GM23338 (cell line): Measurements from ENCODE around the gene NEMP2. TPM values are rescaled to one million over a fixed set of nuclear protein-coding genes. Genes with fewer than 3 reads are reported as not detected.

Experiments
- ATAC-seq: fragments of 200-7000 bp; cut with Tn5 transposase; 3 replicates; pipeline ENCODE4 v1.9.1; 2020
- DNase-seq: peaks from one replicate; pipeline ENCODE4 v3.0.0-alpha.2; 2015; ENCODE audit warnings: low spot score
- H2AFZ ChIP-seq: fragments of 200-600 bp; sonication (generic); 2 replicates; pipeline ENCODE4 v1.8.0; 2016; ENCODE audit warnings: antibody characterized with exemption, mild to moderate bottlenecking, moderate library complexity
- H3F3A ChIP-seq: fragments of 200-600 bp; sonication (generic); replicated peaks from 2 replicates; pipeline ENCODE4 v1.8.0; 2017; ENCODE audit warnings: antibody characterized with exemption, mixed run types, low read depth
- H3K27ac ChIP-seq: fragments of 200-600 bp; sonication (generic); 2 replicates; pipeline ENCODE4 v1.6.1; 2016; ENCODE audit warnings: low read depth
- H3K27me3 ChIP-seq: fragments of 200-600 bp; sonication (generic); 2 replicates; pipeline ENCODE4 v1.8.0; 2016; ENCODE audit warnings: mild to moderate bottlenecking, mixed run types, moderate library complexity; ENCODE audit not compliant: insufficient read depth
- H3K36me3 ChIP-seq: fragments of 200-600 bp; sonication (generic); 2 replicates; pipeline ENCODE4 v1.8.0; 2016; ENCODE audit warnings: mild to moderate bottlenecking; ENCODE audit not compliant: insufficient read depth
- H3K4me1 ChIP-seq: fragments of 200-600 bp; sonication (generic); 2 replicates; pipeline ENCODE4 v1.8.0; 2016; ENCODE audit warnings: mild to moderate bottlenecking, moderate library complexity; ENCODE audit not compliant: insufficient read depth
- H3K4me2 ChIP-seq: fragments of 200-600 bp; sonication (generic); 2 replicates; pipeline ENCODE4 v1.7.1; 2017; ENCODE audit warnings: mixed run types
- H3K4me3 ChIP-seq: fragments of 200-600 bp; sonication (generic); 2 replicates; pipeline ENCODE4 v1.6.1; 2016; ENCODE audit warnings: mixed run types
- H3K79me2 ChIP-seq: fragments of 200-600 bp; sonication (generic); replicated peaks from 2 replicates; pipeline ENCODE4 v1.8.0; 2017; ENCODE audit warnings: mild to moderate bottlenecking; ENCODE audit not compliant: insufficient read depth
- H3K9me2 ChIP-seq: fragments of 200-600 bp; sonication (generic); 2 replicates; pipeline ENCODE4 v1.8.0; 2017; ENCODE audit not compliant: insufficient read depth
- H4K20me1 ChIP-seq: fragments of 200-600 bp; sonication (generic); replicated peaks from 2 replicates; pipeline ENCODE4 v1.8.0; 2017; ENCODE audit warnings: mild to moderate bottlenecking; ENCODE audit not compliant: insufficient read depth
- H3K27ac Mint-ChIP-seq: 2 replicates; pipeline ENCODE4 v1.8.0; 2020; ENCODE audit warnings: inconsistent platforms, mild to moderate bottlenecking, moderate library complexity, mixed read lengths
- H3K27me3 Mint-ChIP-seq: 3 replicates; pipeline ENCODE4 v1.8.0; 2022; ENCODE audit warnings: low read depth, mild to moderate bottlenecking, moderate library complexity, mixed read lengths, inconsistent platforms; ENCODE audit not compliant: insufficient read depth, poor library complexity
- H3K36me3 Mint-ChIP-seq: 3 replicates; pipeline ENCODE4 v1.8.0; 2021; ENCODE audit warnings: low read depth, mild to moderate bottlenecking, inconsistent platforms, moderate library complexity, mixed read lengths
- H3K4me1 Mint-ChIP-seq: 3 replicates; pipeline ENCODE4 v1.8.0; 2020; ENCODE audit warnings: mild to moderate bottlenecking, inconsistent platforms, mixed read lengths
- H3K4me3 Mint-ChIP-seq: 3 replicates; pipeline ENCODE4 v1.8.0; 2021; ENCODE audit warnings: moderate library complexity, mild to moderate bottlenecking, inconsistent platforms, mixed read lengths
- H3K9me3 Mint-ChIP-seq: 3 replicates; pipeline ENCODE4 v1.8.0; 2020; ENCODE audit warnings: moderate library complexity, mild to moderate bottlenecking, inconsistent platforms, mixed read lengths
- CREB1 ChIP-seq: fragments of 250-450 bp; sonication (Bioruptor Pico); IDR thresholded peaks from 2 replicates; pipeline ENCODE4 v1.5.0; 2020; ENCODE audit warnings: low read depth, mild to moderate bottlenecking, moderate library complexity
- CTCF ChIP-seq, 2 experiments: fragments of 200-600 bp in 1 of 2; sonication (generic) in 1 of 2; conservative IDR thresholded peaks; 2 replicates each; pipeline versions ENCODE4 v1.5.1 to v1.6.1; 2016 to 2017; ENCODE audit warnings: antibody characterized with exemption in 2 of 2, low read depth in 2 of 2, mild to moderate bottlenecking in 2 of 2, moderate library complexity in 1 of 2
- ETS1 ChIP-seq: IDR thresholded peaks from 2 replicates; pipeline ENCODE4 v1.6.1; 2016; ENCODE audit warnings: antibody characterized with exemption
- EZH2 ChIP-seq: fragments of 200-600 bp; sonication (generic); IDR thresholded peaks from one replicate; pipeline ENCODE4 v1.8.0; 2017; ENCODE audit warnings: antibody characterized with exemption, mild to moderate bottlenecking, low read depth; ENCODE audit not compliant: unreplicated experiment
- EZH2phosphoT487 ChIP-seq: fragments of 200-600 bp; sonication (generic); IDR thresholded peaks from one replicate; pipeline ENCODE4 v1.8.1; 2018; ENCODE audit warnings: antibody characterized with exemption; ENCODE audit not compliant: unreplicated experiment
- JUNB ChIP-seq: IDR thresholded peaks from one replicate; pipeline ENCODE4 v1.6.1; 2016; ENCODE audit warnings: antibody characterized with exemption; ENCODE audit not compliant: unreplicated experiment
- REST ChIP-seq: IDR thresholded peaks from one replicate; pipeline ENCODE4 v1.6.1; 2018; ENCODE audit warnings: antibody characterized with exemption; ENCODE audit not compliant: unreplicated experiment
- STAT1 ChIP-seq: IDR thresholded peaks from one replicate; pipeline ENCODE4 v1.6.1; 2016; ENCODE audit warnings: antibody characterized with exemption; ENCODE audit not compliant: unreplicated experiment
- ZNF331 ChIP-seq: fragments of 250-450 bp; sonication (Bioruptor Pico); IDR thresholded peaks from 2 replicates; pipeline ENCODE4 v1.5.0; 2020; ENCODE audit warnings: low read depth, mild to moderate bottlenecking, moderate library complexity
- polyA plus RNA-seq: library from polyadenylated mRNA; unstranded; fragments of >200 nt; fragmentation: Nextera tagmentation; extraction: Ambion mirVana; gene quantifications from 2 replicates; pipeline ENCODE4 v1.2.1, GENCODE V29; 2016
- total RNA-seq: library from RNA; depleted of rRNA; stranded (reverse); fragments of >200 nt; shearing (Covaris generic); gene quantifications from 2 replicates; pipeline ENCODE4 v1.2.3, GENCODE V29; 2014

The NEMP2 gene
- total and polyA plus RNA-seq, 2 experiments from 2014 or later: 1.2 to 4.0 TPM

- TF ChIP-seq ETS1 (no peak), ZNF331 (no peak)
These were observed 69.5 kb downstream of the NEMP2 start (continued) for GRCh38 chr2:190465060-190465459.

GRCh38 chr2:190462611-190463010 is 71.9 kb downstream of the NEMP2 start:
- Mint-ChIP-seq H3K4me3 (no peak overlapping the region), H3K4me1 (peaks cover 1% of the 10 kb centered on the region; the same call in 2 of the 3 replicates)
- no peak for TF ChIP-seq REST

GRCh38 chr2:190462181-190462580 is 72.3 kb downstream of the NEMP2 start:
- Mint-ChIP-seq H3K27me3 (no peaks in the 10 kb centered on the region), H3K4me1 (no peaks in the 10 kb centered on the region; the same call in 1 of the 3 replicates), H3K36me3 (no peaks in the 10 kb centered on the region), H3K27ac (no peak overlapping the region), H3K4me3 (no peak overlapping the region), H3K9me3 (no peaks in the 10 kb centered on the region)
- DNase-seq (no peak), ATAC-seq (no peak)
- TF ChIP-seq ETS1: no peak
- no peak for TF ChIP-seq STAT1
- TF ChIP-seq REST: no peak
- TF ChIP-seq JUNB: no peak
- TF ChIP-seq CTCF (conservative IDR thresholded peaks at IDR 0.05; ENCODE audit: low read depth in 2 of 2): no peak
- no peak for TF ChIP-seq EZH2phosphoT487
- no peak for TF ChIP-seq CREB1 (CRISPR knock-in tag)
- no peak for TF ChIP-seq ZNF331
- TF ChIP-seq EZH2: no peak
- no peaks in the 10 kb centered on the region for H3F3A ChIP-seq
- no peaks in the 10 kb centered on the region for H3K27me3 ChIP-seq
- no peak overlapping the region for H3K4me2 ChIP-seq
- 0 out of 2 replicates have a peak, but pooled peaks cover 3% of the 10 kb centered on the region for H3K9me2 ChIP-seq
- no peaks in the 10 kb centered on the region for H3K36me3 ChIP-seq
- no peak overlapping the region for H3K4me3 ChIP-seq
- no peaks in the 10 kb centered on the region for H3K79me2 ChIP-seq
- H2AFZ ChIP-seq: no peak overlapping the region
- H3K27ac ChIP-seq: no peak overlapping the region
- H4K20me1 ChIP-seq: no peaks in the 10 kb centered on the region
- H3K4me1 ChIP-seq: no peaks in the 10 kb centered on the region

More at GRCh38 chr2:190462611-190463010, 71.9 kb downstream of the NEMP2 start:
- H3K9me3 Mint-ChIP-seq: no peaks in the 10 kb centered on the region
- no peaks in the 10 kb centered on the region for H3K36me3 ChIP-seq
- no peaks in the 10 kb centered on the region for H3K79me2 ChIP-seq
- H3K27me3 Mint-ChIP-seq: no peaks in the 10 kb centered on the region
- H2AFZ ChIP-seq: no peak overlapping the region
- no peaks in the 10 kb centered on the region for H3F3A ChIP-seq
- no peak overlapping the region for H3K4me2 ChIP-seq
- H3K27me3 ChIP-seq: no peaks in the 10 kb centered on the region
- ATAC-seq (no peak), DNase-seq (no peak)
- H3K9me2 ChIP-seq: no peaks in the 10 kb centered on the region
- no peaks in the 10 kb centered on the region for H3K36me3 Mint-ChIP-seq
- H3K4me3 ChIP-seq: no peak overlapping the region
- no peaks in the 10 kb centered on the region for H4K20me1 ChIP-seq
- no peak overlapping the region for H3K27ac Mint-ChIP-seq
- no peaks in the 10 kb centered on the region for H3K4me1 ChIP-seq
- no peak overlapping the region for H3K27ac ChIP-seq
